ENCODE data around the gene LDLRAD4. TPM values are rescaled to one million over a fixed set of nuclear protein-coding genes. Genes with fewer than 3 reads are reported as not detected.

LDLRAD4 gene
- total RNA-seq, 1 experiment from 2014 or later = 204 TPM

DNA sequence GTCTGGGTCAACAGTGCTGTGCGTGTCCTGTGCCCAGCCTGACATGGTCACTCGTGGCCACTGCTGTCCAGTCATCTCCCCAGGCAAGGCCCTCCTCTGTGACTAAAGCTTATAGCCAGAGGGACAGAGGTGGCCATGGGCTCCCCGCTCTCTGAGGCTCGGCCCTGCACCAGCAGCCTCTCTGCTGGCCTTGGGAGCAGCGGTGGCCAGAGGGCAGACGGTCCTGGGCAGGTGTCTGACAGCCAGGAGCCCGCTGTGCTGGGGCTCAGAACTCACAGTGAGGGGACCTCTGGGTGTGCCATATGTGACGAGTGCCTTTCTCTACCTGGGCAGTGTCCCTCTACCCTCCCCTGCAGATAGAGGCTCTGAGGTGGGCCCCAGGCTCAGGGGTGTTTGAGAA lies 409.1 kb downstream of the LDLRAD4 start:
- H3K4me3 ChIP-seq (ENCODE audit: low read length) = no peak overlapping the region
- peaks cover 94% of the 10 kb centered on the region for H3K79me2 ChIP-seq (ENCODE audit: low read length)
- no peak overlapping the region for H2AFZ ChIP-seq (ENCODE audit: low read length)
- H4K20me1 ChIP-seq (ENCODE audit: insufficient read depth, low read depth, low read length) = peaks cover 55% of the 10 kb centered on the region
- H3K36me3 ChIP-seq (ENCODE audit: insufficient read depth, low read length) = peaks cover 68% of the 10 kb centered on the region
- H3K27ac ChIP-seq (ENCODE audit: low read length) = no peak overlapping the region
- no peak overlapping the region for H3K9ac ChIP-seq (ENCODE audit: low read length)
- H3K9me3 ChIP-seq (ENCODE audit: low read length) = no peaks in the 10 kb centered on the region
- no peak for DNase-seq
- no peaks in the 10 kb centered on the region for H3K27me3 ChIP-seq (ENCODE audit: low read length)
- H3K4me1 ChIP-seq (ENCODE audit: low read length) = peaks cover 70% of the 10 kb centered on the region
- H3K9me2 ChIP-seq (replicated peaks; ENCODE audit: insufficient read depth, low read length) = no peaks in the 10 kb centered on the region
- H3K4me2 ChIP-seq (ENCODE audit: low read depth, low read length, poor library complexity, severe bottlenecking) = no peak overlapping the region

DNA sequence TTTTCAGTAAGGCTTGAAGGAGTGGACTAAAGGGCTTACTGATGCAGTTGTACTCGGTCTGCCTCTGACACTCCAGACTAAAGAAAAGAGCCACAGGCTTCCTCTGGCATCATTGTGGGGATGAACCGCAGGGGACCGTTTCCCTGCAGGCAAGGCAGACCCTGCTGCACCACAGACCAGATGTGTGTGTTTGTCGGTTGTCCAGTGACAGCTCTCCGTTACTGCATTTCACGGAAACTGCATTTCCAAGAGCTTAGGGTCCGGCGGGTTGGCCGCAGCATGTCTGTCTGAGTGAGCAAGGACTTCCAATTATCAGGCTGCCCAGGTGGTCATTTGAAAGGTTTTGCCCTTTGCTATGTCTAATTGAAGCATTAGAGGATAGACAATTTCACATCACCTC lies 409.7 kb downstream of the LDLRAD4 start:
- H3K79me2 ChIP-seq (ENCODE audit: low read length) = peaks cover 94% of the 10 kb centered on the region
- H2AFZ ChIP-seq (ENCODE audit: low read length) = no peak overlapping the region
- no peaks in the 10 kb centered on the region for H3K9me3 ChIP-seq (ENCODE audit: low read length)
- H3K9me2 ChIP-seq (replicated peaks; ENCODE audit: insufficient read depth, low read length) = no peaks in the 10 kb centered on the region
- no peaks in the 10 kb centered on the region for H3K27me3 ChIP-seq (ENCODE audit: low read length)
- H4K20me1 ChIP-seq (ENCODE audit: insufficient read depth, low read depth, low read length) = peaks cover 59% of the 10 kb centered on the region
- no peak overlapping the region for H3K4me2 ChIP-seq (ENCODE audit: low read depth, low read length, poor library complexity, severe bottlenecking)
- H3K9ac ChIP-seq (ENCODE audit: low read length) = no peak overlapping the region
- no peak overlapping the region for H3K4me3 ChIP-seq (ENCODE audit: low read length)
- H3K4me1 ChIP-seq (ENCODE audit: low read length) = peaks cover 65% of the 10 kb centered on the region
- H3K36me3 ChIP-seq (ENCODE audit: insufficient read depth, low read length) = peaks cover 66% of the 10 kb centered on the region
- no peak for DNase-seq
- H3K27ac ChIP-seq (ENCODE audit: low read length) = no peak overlapping the region

DNA sequence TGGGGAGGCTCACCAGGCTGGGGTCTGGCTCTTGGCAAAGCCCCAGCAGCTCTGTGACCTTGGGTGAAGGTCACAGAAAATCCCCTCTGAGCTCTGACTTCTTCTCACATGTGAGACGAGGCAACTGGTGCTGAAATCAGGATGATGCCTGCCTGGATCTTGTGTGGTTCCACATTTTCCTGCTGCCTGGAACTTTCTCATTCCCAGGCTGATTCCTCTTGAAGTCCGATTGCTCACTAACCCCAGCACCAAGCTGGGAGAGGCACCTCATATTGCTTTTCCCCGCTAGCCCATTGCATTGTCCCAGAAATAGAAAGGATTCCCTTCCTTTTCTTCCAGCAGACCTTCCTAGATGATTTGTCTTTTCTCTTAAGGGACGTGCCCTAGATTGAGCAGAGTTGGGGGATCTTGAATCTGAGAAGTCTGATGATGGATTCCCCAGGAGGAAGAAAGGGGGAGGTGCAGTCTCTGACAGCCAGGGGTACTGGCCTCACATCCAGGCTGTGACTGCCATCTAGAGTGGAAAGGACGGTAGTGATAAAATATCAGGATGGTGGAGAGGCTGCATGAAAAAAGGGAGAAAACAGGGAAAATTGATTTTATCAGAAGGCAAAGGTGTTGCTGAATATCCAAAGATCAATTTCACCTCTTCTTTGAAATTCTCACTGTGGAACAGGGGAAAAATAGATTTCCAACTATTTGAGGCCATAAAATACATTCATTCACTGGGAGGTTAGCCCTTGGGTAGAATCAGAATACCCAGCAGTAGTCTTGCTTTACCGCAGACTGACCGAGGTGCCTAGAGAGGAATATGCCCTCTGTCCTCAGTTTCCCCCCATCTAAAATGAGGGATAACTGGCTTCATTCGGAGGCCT lies 411.5 kb downstream of the LDLRAD4 start:
- Histone ChIP-seq H2AFZ (ENCODE audit: low read length) (no peak overlapping the region), H4K20me1 (ENCODE audit: insufficient read depth, low read depth, low read length) (peaks cover 46% of the 10 kb centered on the region), H3K36me3 (ENCODE audit: insufficient read depth, low read length) (peaks cover 60% of the 10 kb centered on the region), H3K79me2 (ENCODE audit: low read length) (peaks cover 92% of the 10 kb centered on the region), H3K27me3 (ENCODE audit: low read length) (no peaks in the 10 kb centered on the region), H3K9ac (ENCODE audit: low read length) (0 out of 2 replicates have a peak overlapping the region, but pooled peaks have one; percentile 16), H3K9me2 (replicated peaks; ENCODE audit: insufficient read depth, low read length) (no peaks in the 10 kb centered on the region), H3K27ac (ENCODE audit: low read length) (peak overlapping the region; percentile 73), H3K4me1 (ENCODE audit: low read length) (peaks cover 47% of the 10 kb centered on the region), H3K4me2 (ENCODE audit: low read depth, low read length, poor library complexity, severe bottlenecking) (no peak overlapping the region), H3K4me3 (ENCODE audit: low read length) (no peak overlapping the region), H3K9me3 (ENCODE audit: low read length) (no peaks in the 10 kb centered on the region)
- peak; percentile 83 for DNase-seq

DNA sequence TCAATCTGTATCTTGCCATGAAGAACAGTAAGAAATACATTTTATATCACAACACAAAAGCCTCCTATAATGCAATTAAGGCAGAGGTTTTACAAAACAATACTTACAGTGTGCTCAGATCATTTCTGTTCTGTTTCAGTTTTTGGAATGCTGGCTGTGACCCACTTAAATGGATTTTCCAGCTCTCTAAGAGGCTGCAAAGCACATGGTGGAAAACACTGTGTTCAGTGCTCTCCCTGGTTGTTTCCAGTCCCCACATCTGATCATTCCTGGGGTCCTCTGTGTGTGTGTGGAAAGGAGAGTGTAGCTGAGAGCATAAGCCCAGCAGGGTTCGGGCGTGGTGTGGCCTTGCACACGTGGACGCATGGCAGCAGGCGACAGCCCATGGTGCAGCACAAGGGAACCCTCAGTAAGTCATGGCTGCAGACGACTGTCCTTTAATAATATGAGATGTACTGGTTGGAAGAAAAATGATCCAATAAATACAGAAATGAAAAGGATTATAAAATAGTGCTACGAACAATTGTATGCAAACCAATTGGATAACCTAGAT lies 412.2 kb downstream of the LDLRAD4 start:
- Histone ChIP-seq H3K9me2 (replicated peaks; ENCODE audit: insufficient read depth, low read length) (no peaks in the 10 kb centered on the region), H3K79me2 (ENCODE audit: low read length) (peaks cover 94% of the 10 kb centered on the region), H3K4me1 (ENCODE audit: low read length) (peaks cover 43% of the 10 kb centered on the region), H3K9me3 (ENCODE audit: low read length) (no peaks in the 10 kb centered on the region), H3K9ac (ENCODE audit: low read length) (no peak overlapping the region), H3K4me2 (ENCODE audit: low read depth, low read length, poor library complexity, severe bottlenecking) (no peak overlapping the region), H3K4me3 (ENCODE audit: low read length) (no peak overlapping the region), H4K20me1 (ENCODE audit: insufficient read depth, low read depth, low read length) (peaks cover 42% of the 10 kb centered on the region), H3K27ac (ENCODE audit: low read length) (no peak overlapping the region), H2AFZ (ENCODE audit: low read length) (no peak overlapping the region), H3K36me3 (ENCODE audit: insufficient read depth, low read length) (peaks cover 63% of the 10 kb centered on the region), H3K27me3 (ENCODE audit: low read length) (no peaks in the 10 kb centered on the region)
- DNase-seq = no peak

DNA sequence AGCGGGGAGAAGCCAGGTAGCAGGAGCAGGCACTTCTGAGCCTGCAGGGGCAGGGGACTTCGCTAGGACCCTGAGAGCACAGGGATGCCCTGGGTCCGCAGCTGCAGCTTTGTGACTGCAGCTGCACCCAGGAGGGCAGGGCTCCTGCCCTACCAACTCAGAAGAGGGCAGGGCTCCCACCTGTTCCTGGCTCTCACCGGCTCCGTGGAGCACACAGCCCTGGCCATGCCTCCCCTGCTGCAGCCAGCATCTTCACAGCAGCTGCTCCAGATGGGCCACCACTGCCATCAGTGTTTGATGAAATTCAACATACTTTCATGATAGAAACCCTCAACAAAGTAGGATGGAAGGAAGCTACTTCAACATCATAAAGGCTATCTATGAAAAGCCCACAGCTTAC lies 415.1 kb downstream of the LDLRAD4 start:
- H3K9me2 ChIP-seq (replicated peaks; ENCODE audit: insufficient read depth, low read length) = no peaks in the 10 kb centered on the region
- H3K9ac ChIP-seq (ENCODE audit: low read length) = no peak overlapping the region
- H3K9me3 ChIP-seq (ENCODE audit: low read length) = no peaks in the 10 kb centered on the region
- H3K27me3 ChIP-seq (ENCODE audit: low read length) = no peaks in the 10 kb centered on the region
- no peak overlapping the region for H3K4me3 ChIP-seq (ENCODE audit: low read length)
- no peak overlapping the region for H3K4me2 ChIP-seq (ENCODE audit: low read depth, low read length, poor library complexity, severe bottlenecking)
- no peak overlapping the region for H3K27ac ChIP-seq (ENCODE audit: low read length)
- no peak for DNase-seq
- H4K20me1 ChIP-seq (ENCODE audit: insufficient read depth, low read depth, low read length) = peaks cover 38% of the 10 kb centered on the region
- no peak overlapping the region for H2AFZ ChIP-seq (ENCODE audit: low read length)
- H3K36me3 ChIP-seq (ENCODE audit: insufficient read depth, low read length) = peaks cover 53% of the 10 kb centered on the region
- H3K79me2 ChIP-seq (ENCODE audit: low read length) = peaks cover 90% of the 10 kb centered on the region
- peaks cover 16% of the 10 kb centered on the region for H3K4me1 ChIP-seq (ENCODE audit: low read length)

DNA sequence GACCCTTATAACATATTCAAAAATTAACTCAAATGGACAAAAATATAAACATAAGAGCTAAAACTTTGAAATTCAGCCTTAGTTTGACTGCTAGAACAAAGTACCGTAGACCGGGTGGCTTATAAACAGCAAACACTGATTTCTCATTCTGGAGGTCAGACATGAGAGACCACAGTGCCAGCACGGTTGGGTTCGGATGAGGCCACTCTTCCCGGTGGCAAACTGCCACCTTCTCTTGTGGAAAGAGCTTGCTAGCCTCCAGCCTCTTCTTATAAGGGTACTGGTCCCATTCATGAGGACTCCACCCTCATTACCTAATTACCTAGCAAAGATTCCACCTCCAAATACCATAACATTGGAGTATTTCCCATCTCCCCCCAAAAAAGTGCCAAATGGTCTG lies 416.5 kb downstream of the LDLRAD4 start:
- H3K4me2 ChIP-seq (ENCODE audit: low read depth, low read length, poor library complexity, severe bottlenecking) = no peak overlapping the region
- peaks cover 53% of the 10 kb centered on the region for H3K36me3 ChIP-seq (ENCODE audit: insufficient read depth, low read length)
- H4K20me1 ChIP-seq (ENCODE audit: insufficient read depth, low read depth, low read length) = peaks cover 33% of the 10 kb centered on the region
- H2AFZ ChIP-seq (ENCODE audit: low read length) = no peak overlapping the region
- no peak overlapping the region for H3K4me3 ChIP-seq (ENCODE audit: low read length)
- no peaks in the 10 kb centered on the region for H3K27me3 ChIP-seq (ENCODE audit: low read length)
- DNase-seq = no peak
- no peak overlapping the region for H3K27ac ChIP-seq (ENCODE audit: low read length)
- H3K9me2 ChIP-seq (replicated peaks; ENCODE audit: insufficient read depth, low read length) = no peaks in the 10 kb centered on the region
- no peak overlapping the region for H3K9ac ChIP-seq (ENCODE audit: low read length)
- no peaks in the 10 kb centered on the region for H3K9me3 ChIP-seq (ENCODE audit: low read length)
- H3K4me1 ChIP-seq (ENCODE audit: low read length) = peaks cover 4% of the 10 kb centered on the region
- H3K79me2 ChIP-seq (ENCODE audit: low read length) = peaks cover 86% of the 10 kb centered on the region

DNA sequence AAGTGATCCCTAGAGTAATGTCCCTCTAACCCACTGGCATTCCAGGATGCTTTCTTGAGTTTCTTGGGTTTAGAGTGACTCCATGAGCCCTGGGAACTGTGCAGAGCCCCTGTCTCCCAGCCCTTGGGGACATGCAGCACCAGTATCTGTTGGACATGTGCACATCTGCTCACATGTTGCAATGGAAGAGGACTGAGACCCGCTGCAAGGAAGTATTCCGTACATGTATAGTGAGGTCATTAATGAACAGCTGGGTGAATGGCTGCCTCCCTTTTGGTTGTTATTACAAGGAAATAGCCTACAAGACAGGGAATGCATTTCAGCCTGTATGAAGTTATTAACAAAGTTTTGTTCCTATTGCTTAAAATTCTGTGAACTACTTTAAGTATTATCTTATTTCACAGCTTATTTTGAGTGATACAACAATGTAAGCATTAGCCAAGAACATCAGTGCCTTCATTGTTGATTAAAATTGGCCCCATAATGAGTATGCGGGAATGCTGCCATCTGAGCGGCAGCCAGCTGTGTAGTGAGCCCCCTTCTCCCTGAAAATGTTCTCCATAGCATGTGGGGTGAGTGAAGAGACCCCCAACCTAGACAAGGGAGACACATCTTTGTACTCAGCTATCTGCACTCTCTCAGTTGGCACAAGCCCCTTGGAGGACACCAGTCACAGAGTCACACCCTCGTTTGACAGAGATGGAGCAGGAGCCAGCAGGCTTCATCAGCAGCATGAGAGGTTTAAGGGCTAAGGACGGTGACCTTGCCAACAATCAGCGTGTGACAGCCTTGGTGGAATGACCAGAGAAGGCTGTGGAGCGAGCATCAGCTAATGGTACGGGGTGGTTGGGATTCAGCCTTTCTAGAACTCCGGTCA lies 420.4 kb downstream of the LDLRAD4 start:
- Histone ChIP-seq H3K36me3 (ENCODE audit: insufficient read depth, low read length) (peaks cover 34% of the 10 kb centered on the region; the same call in 1 of the 2 replicates), H3K27ac (ENCODE audit: low read length) (no peak overlapping the region), H3K27me3 (ENCODE audit: low read length) (no peaks in the 10 kb centered on the region), H3K4me3 (ENCODE audit: low read length) (no peak overlapping the region), H2AFZ (ENCODE audit: low read length) (no peak overlapping the region), H3K9me2 (replicated peaks; ENCODE audit: insufficient read depth, low read length) (no peaks in the 10 kb centered on the region), H3K4me1 (ENCODE audit: low read length) (no peaks in the 10 kb centered on the region), H3K4me2 (ENCODE audit: low read depth, low read length, poor library complexity, severe bottlenecking) (no peak overlapping the region), H3K9me3 (ENCODE audit: low read length) (no peaks in the 10 kb centered on the region), H4K20me1 (ENCODE audit: insufficient read depth, low read depth, low read length) (peaks cover 26% of the 10 kb centered on the region), H3K9ac (ENCODE audit: low read length) (no peak overlapping the region), H3K79me2 (ENCODE audit: low read length) (peaks cover 67% of the 10 kb centered on the region)
- DNase-seq = no peak

Measured in Karpas-422 (cell line).